HG02798 (cell line): ENCODE measurements around the gene DYRK1A.
"Not testable (repeated sequence)": the region's sequence is repeated elsewhere in the genome, so short reads cannot be mapped to it uniquely, and the experiment has no call there.

Experiments
- ATAC-seq: cut with Tn5 transposase; IDR thresholded peaks from one replicate; pipeline ENCODE4 v1.9.1; 2021; ENCODE audit warnings: mild to moderate bottlenecking; ENCODE audit not compliant: unreplicated experiment, poor library complexity

The DYRK1A gene

GRCh38 chr21:37520801-37521200 is 154.2 kb downstream of the DYRK1A start:
- ATAC-seq, result no peak

GRCh38 chr21:37521658-37522057 is 155.1 kb downstream of the DYRK1A start:
- no peak for ATAC-seq

- no peak for ATAC-seq
Observed at GRCh38 chr21:37522641-37523295, 156.2 kb downstream of the DYRK1A start.

- not testable (repeated sequence) for ATAC-seq
Observed at GRCh38 chr21:37524944-37525343, 158.4 kb downstream of the DYRK1A start.

GRCh38 chr21:37525810-37526209 is 159.2 kb downstream of the DYRK1A start:
- ATAC-seq, result no peak

- ATAC-seq, result no peak
Observed at GRCh38 chr21:37527103-37527502, 160.5 kb downstream of the DYRK1A start.

- no peak for ATAC-seq
Observed at GRCh38 chr21:37527716-37528115, 161.1 kb downstream of the DYRK1A start.

GRCh38 chr21:37528150-37528937 is 161.8 kb downstream of the DYRK1A start:
- ATAC-seq, result no peak

GRCh38 chr21:37529649-37530048 is 163.1 kb downstream of the DYRK1A start:
- no peak for ATAC-seq

- no peak for ATAC-seq
Observed at GRCh38 chr21:37530901-37531351, 164.4 kb downstream of the DYRK1A start.

GRCh38 chr21:37531431-37531932 is 164.9 kb downstream of the DYRK1A start:
- ATAC-seq, result no peak

GRCh38 chr21:37532868-37533780 is 166.6 kb downstream of the DYRK1A start:
- ATAC-seq, result peak; percentile 78

- ATAC-seq, result no peak
Observed at GRCh38 chr21:37534431-37534830, 167.9 kb downstream of the DYRK1A start.

GRCh38 chr21:37535130-37535529 is 168.6 kb downstream of the DYRK1A start:
- no peak for ATAC-seq

GRCh38 chr21:37535672-37536071 is 169.1 kb downstream of the DYRK1A start:
- no peak for ATAC-seq

GRCh38 chr21:37536616-37537278 is 170.2 kb downstream of the DYRK1A start:
- no peak for ATAC-seq

- ATAC-seq, result no peak
Observed at GRCh38 chr21:37537391-37537996, 170.9 kb downstream of the DYRK1A start.

- ATAC-seq, result no peak
Observed at GRCh38 chr21:37538971-37539590, 172.5 kb downstream of the DYRK1A start.

- not testable (repeated sequence) for ATAC-seq
Observed at GRCh38 chr21:37541128-37541527, 174.6 kb downstream of the DYRK1A start.
